Mucosa of descending colon (tissue), 3 donors: ENCODE results near the gene RBM17. TPM values are rescaled to one million over a fixed set of nuclear protein-coding genes. Genes with fewer than 3 reads are reported as not detected.

Source experiments
- ATAC-seq: fragments of 200-7000 bp; cut with Tn5 transposase; one replicate; pipeline ENCODE4 v1.9.1; 2020; ENCODE audit warnings: mild to moderate bottlenecking, moderate library complexity
- DNase-seq, 3 donors: peaks; one replicate each; pipeline ENCODE4 v3.0.0-alpha.2; 2020
- H3K36me3 ChIP-seq: fragments of 200-600 bp; one replicate; pipeline ENCODE4 v1.8.0; 2021; ENCODE audit warnings: low read depth, mild to moderate bottlenecking
- H3K4me1 ChIP-seq: fragments of 200-600 bp; one replicate; pipeline ENCODE4 v1.8.0; 2021; ENCODE audit warnings: low read depth, mild to moderate bottlenecking
- H3K4me3 ChIP-seq: fragments of 200-600 bp; one replicate; pipeline ENCODE4 v1.8.0; 2021; ENCODE audit warnings: mild to moderate bottlenecking
- H3K9me3 ChIP-seq: fragments of 200-600 bp; one replicate; pipeline ENCODE4 v1.8.0; 2021; ENCODE audit warnings: mild to moderate bottlenecking
- CTCF ChIP-seq: fragments of 200-600 bp; IDR thresholded peaks from one replicate; pipeline ENCODE4 v1.8.0; 2022; ENCODE audit warnings: antibody characterized with exemption, mild to moderate bottlenecking
- intact Hi-C, 2 donors: fragments of 100-400 bp; cut with DNase I in 1 of 2; cut with micrococcal nuclease in 1 of 2; formaldehyde crosslinking; loops; one replicate each; pipeline versions ENCODE4 v1.11.0 to v1.11.1; 2022; cut with DNase I, micrococcal nuclease
- total RNA-seq, 3 donors: library from RNA; stranded (reverse); fragmentation: NEBNext Ultra II Directional in 2 of 3; extraction: Animal tissue kit (Norgen Biotek cat#: 25700) in 2 of 3; gene quantifications; one replicate each; pipeline versions ENCODE4 v1.2.1 to v1.2.4, GENCODE V29; 2021 to 2023
- donor health status: DM: no; HTN: no; CAD: no; lungs with moderate emphysema.
- donor health status: DM: no; HTN: no; CAD: no.
- donor health status: DM: no; HTN: yes; CAD: no.

The RBM17 gene
- total RNA-seq, 3 donors from 2014 or later: 87.4 to 100 (median 90.8) TPM

GRCh38 chr10:6070660-6071059 lies 18.2 kb upstream of the RBM17 start:
- H3K9me3 ChIP-seq: no peaks in the 10 kb centered on the region
- no peaks in the 10 kb centered on the region for H3K4me1 ChIP-seq
- DNase-seq (no peak), ATAC-seq (no peak)
- no peaks in the 10 kb centered on the region for H3K36me3 ChIP-seq
- no peak for TF ChIP-seq CTCF
- intact Hi-C loops: no loop called here
- no peak overlapping the region for H3K4me3 ChIP-seq

DNA sequence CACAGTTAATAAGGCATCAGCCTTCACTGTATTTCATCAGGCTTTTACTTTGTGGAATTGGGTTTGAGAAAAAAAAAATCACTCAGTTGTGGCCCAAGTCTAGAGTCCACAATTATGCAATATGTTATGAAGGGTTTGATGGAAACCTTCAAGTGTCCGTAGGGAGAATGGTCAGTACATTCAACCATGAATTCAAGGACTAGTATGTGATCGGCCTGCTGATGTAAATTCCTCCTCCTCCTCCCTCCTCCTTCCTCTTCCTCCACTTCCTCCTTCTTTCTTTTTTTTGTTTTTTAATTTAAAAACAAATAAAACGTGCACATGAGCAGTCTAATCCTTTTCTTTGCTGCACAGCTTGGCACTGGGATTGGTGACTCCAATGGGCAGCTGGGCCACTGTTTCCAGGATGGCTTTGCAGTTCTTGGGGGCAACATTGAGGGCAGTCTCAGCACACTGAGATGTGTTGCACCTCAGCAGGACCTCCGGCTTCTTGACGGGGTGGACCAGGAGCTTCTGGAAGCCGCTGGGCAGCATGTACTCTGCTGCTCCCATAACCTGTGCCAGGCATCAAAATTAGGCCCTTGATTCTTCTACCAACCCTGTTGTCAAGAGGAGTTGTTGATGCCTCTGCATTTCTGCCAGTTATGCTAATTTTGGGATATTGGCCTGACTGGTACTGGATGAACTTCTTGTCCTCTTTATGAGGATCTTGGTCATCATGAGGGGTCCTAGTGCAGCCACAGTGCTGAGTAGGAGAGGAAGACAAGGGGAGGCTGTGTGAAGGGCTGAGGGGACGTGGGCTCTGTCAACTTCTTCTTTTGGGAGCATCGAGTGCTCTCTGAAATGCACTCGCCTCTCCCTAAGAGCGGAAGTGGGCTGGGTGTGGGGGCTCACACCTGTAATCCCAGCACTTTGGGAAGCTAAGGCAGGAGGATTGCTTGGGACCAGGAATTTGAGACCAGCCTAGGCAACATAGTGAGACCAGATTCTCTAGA lies 17.4 kb upstream of the RBM17 start:
- ATAC-seq (peak; percentile 19), DNase-seq (no peak)
- intact Hi-C loops: no loop called here
- H3K4me3 ChIP-seq: no peak overlapping the region
- no peaks in the 10 kb centered on the region for H3K4me1 ChIP-seq
- no peaks in the 10 kb centered on the region for H3K36me3 ChIP-seq
- H3K9me3 ChIP-seq: no peaks in the 10 kb centered on the region
- TF ChIP-seq CTCF: no peak

- Histone ChIP-seq H3K4me1 (no peaks in the 10 kb centered on the region), H3K4me3 (no peak overlapping the region), H3K36me3 (no peaks in the 10 kb centered on the region), H3K9me3 (no peaks in the 10 kb centered on the region)
- intact Hi-C loops: no loop called here
- TF ChIP-seq CTCF: no peak
- no peak for DNase-seq
- no peak for ATAC-seq
These were observed 16.5 kb upstream of the RBM17 start for GRCh38 chr10:6072215-6072934.

- ATAC-seq: peak; percentile 20
- TF ChIP-seq CTCF: no peak
- intact Hi-C loops: no loop called here
- Histone ChIP-seq H3K9me3 (no peaks in the 10 kb centered on the region), H3K36me3 (no peaks in the 10 kb centered on the region), H3K4me1 (no peaks in the 10 kb centered on the region), H3K4me3 (no peak overlapping the region)
- no peak for DNase-seq
These were observed 14.1 kb upstream of the RBM17 start for GRCh38 chr10:6074489-6075301.

DNA sequence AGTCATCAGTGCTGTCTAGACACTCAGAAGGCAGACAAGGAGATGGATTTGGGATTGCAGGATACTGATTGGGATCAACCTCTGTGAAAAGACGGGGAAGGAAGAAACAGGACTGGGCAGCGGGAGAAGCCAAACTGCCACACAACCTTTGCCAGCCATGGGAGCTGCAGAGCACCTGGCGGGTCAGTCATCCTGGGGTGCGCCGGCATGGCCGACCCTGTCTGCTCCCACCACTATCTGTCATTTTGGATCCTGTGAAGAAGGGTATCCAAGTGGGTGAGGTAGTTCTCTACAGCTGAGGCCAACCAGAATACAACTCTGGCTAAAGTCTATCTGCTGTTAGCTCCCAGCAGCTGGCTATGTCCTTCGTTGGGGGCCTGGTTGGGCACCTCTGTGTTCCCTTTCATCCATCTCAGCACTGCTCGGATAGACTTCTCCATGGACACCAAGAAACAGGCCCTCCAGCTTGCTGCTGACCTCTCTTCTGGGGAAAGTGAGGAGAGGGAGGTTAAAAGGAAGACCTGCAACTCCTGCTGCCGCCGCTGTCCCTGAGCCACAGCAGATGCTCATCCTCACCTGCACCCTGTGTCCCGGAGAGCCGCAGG lies 11.7 kb upstream of the RBM17 start:
- no peak overlapping the region for H3K4me3 ChIP-seq
- H3K36me3 ChIP-seq: no peaks in the 10 kb centered on the region
- no peaks in the 10 kb centered on the region for H3K4me1 ChIP-seq
- no peak for DNase-seq
- no peaks in the 10 kb centered on the region for H3K9me3 ChIP-seq
- no peak for TF ChIP-seq CTCF
- intact Hi-C loops: no loop called here
- ATAC-seq: no peak
